Trophoblast cell (in vitro differentiated cells and primary cell): Measurements from ENCODE around the gene YOD1.

Source experiments
- DNase-seq, 2 donors: peaks; one replicate each; pipeline ENCODE4 v3.0.0-alpha.2; 2016
- H2AFZ ChIP-seq: 2 replicates; pipeline ENCODE4 v1.6.1; 2013; ENCODE audit warnings: low read length, moderate library complexity, mild to moderate bottlenecking; ENCODE audit not compliant: insufficient read depth, poor library complexity
- H2AK5ac ChIP-seq: 2 replicates; pipeline ENCODE4 v1.6.1; 2013; ENCODE audit warnings: mild to moderate bottlenecking, low read length
- H2BK120ac ChIP-seq: 2 replicates; pipeline ENCODE4 v1.6.1; 2013; ENCODE audit warnings: low read length, mild to moderate bottlenecking, moderate library complexity; ENCODE audit not compliant: insufficient read depth, poor library complexity
- H2BK12ac ChIP-seq: 2 replicates; pipeline ENCODE4 v1.6.1; 2013; ENCODE audit warnings: mild to moderate bottlenecking, low read length, moderate library complexity
- H2BK5ac ChIP-seq: 2 replicates; pipeline ENCODE4 v1.6.1; 2013; ENCODE audit warnings: low read length, low read depth, moderate library complexity, mild to moderate bottlenecking; ENCODE audit not compliant: poor library complexity
- H3K14ac ChIP-seq: 2 replicates; pipeline ENCODE4 v1.6.1; 2013; ENCODE audit warnings: mild to moderate bottlenecking, low read length
- H3K18ac ChIP-seq: 2 replicates; pipeline ENCODE4 v1.6.1; 2013; ENCODE audit warnings: mild to moderate bottlenecking, low read length
- H3K23ac ChIP-seq: 2 replicates; pipeline ENCODE4 v1.6.1; 2013; ENCODE audit warnings: low read length
- H3K27ac ChIP-seq: 2 replicates; pipeline ENCODE4 v1.5.1; 2013; ENCODE audit warnings: low read depth, mild to moderate bottlenecking, inconsistent platforms, low read length, moderate library complexity
- H3K27me3 ChIP-seq: 2 replicates; pipeline ENCODE4 v1.6.1; 2013; ENCODE audit warnings: inconsistent platforms, mild to moderate bottlenecking, low read length, moderate library complexity; ENCODE audit not compliant: insufficient read depth
- H3K36me3 ChIP-seq, 2 experiments: 1 replicate in 1 of 2; 2 replicates in 1 of 2; pipeline ENCODE4 v1.6.1; 2013; ENCODE audit warnings: low read length in 2 of 2, mild to moderate bottlenecking in 2 of 2, moderate library complexity in 1 of 2; ENCODE audit not compliant: insufficient read depth in 2 of 2, control insufficient read depth in 1 of 2
- H3K4ac ChIP-seq: 2 replicates; pipeline ENCODE4 v1.6.1; 2013; ENCODE audit warnings: low read depth, mild to moderate bottlenecking, low read length, moderate library complexity
- H3K4me1 ChIP-seq, 2 experiments: 1 replicate in 1 of 2; 2 replicates in 1 of 2; pipeline ENCODE4 v1.6.1; 2013; ENCODE audit warnings: low read length in 2 of 2, mild to moderate bottlenecking in 2 of 2, moderate library complexity in 1 of 2; ENCODE audit not compliant: insufficient read depth in 2 of 2, control insufficient read depth in 1 of 2
- H3K4me2 ChIP-seq: 2 replicates; pipeline ENCODE4 v1.6.1; 2013; ENCODE audit warnings: inconsistent platforms, mild to moderate bottlenecking, low read length, moderate library complexity
- H3K4me3 ChIP-seq: 2 replicates; pipeline ENCODE4 v1.5.1; 2013; ENCODE audit warnings: mild to moderate bottlenecking, low read depth, low read length, inconsistent platforms
- H3K79me1 ChIP-seq: one replicate; pipeline ENCODE4 v1.6.1; 2013; ENCODE audit warnings: low read length
- H3K79me2 ChIP-seq: 2 replicates; pipeline ENCODE4 v1.6.1; 2013; ENCODE audit warnings: low read length, mild to moderate bottlenecking; ENCODE audit not compliant: control insufficient read depth, insufficient read depth, poor library complexity
- H3K9ac ChIP-seq: 2 replicates; pipeline ENCODE4 v1.6.1; 2013; ENCODE audit warnings: mild to moderate bottlenecking, low read length
- H3K9me3 ChIP-seq: 2 replicates; pipeline ENCODE4 v1.6.1; 2013; ENCODE audit warnings: low read depth, mild to moderate bottlenecking, control low read depth, inconsistent platforms, low read length; ENCODE audit not compliant: insufficient read depth
- H4K12ac ChIP-seq: 2 replicates; pipeline ENCODE4 v1.6.1; 2013; ENCODE audit warnings: low read depth, mild to moderate bottlenecking, low read length, moderate library complexity
- H4K8ac ChIP-seq: 2 replicates; pipeline ENCODE4 v1.6.1; 2013; ENCODE audit warnings: low read depth, mild to moderate bottlenecking, low read length, moderate library complexity
- H4K91ac ChIP-seq: one replicate; pipeline ENCODE4 v1.6.1; 2013; ENCODE audit warnings: low read depth, mild to moderate bottlenecking, low read length, moderate library complexity
- WGBS: extraction: QIAGEN DNeasy Blood & Tissue Kit; methylation state at CpG from one replicate; pipeline ENCODE4 v1.1.7; 2013; ENCODE audit warnings: missing lambda C conversion rate; ENCODE audit not compliant: insufficient read length, insufficient coverage; ENCODE audit errors: extremely low coverage; 5-methylcytosine and 5-hydroxymethylcytosine counted together

Gene YOD1

DNA sequence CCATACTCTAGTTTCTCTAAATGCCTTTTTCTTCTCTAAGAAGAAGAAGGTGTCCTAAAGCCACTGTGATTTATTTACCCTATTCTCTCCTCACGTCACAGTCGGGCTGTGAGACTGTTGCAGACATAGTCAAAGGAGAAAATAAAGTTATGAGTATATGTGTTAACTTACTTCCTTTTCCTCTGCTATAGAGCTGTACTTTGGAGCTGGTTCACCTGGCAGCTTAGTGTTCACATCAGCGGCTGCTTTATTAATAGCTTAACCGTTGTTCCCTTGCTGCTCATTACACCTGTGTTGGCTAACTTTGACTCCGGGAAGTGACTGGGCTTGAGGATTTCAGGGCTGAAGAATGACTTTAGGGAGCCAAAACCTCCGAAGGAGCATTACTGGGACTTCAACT, 5.7 kb upstream of the YOD1 start:
- no peak overlapping the region for H2BK12ac ChIP-seq
- H3K4ac ChIP-seq = no peak overlapping the region
- H3K14ac ChIP-seq = no peak overlapping the region
- H3K27me3 ChIP-seq = no peaks in the 10 kb centered on the region
- no peak overlapping the region for H2AFZ ChIP-seq
- no peak overlapping the region for H3K27ac ChIP-seq
- H3K4me2 ChIP-seq = no peak overlapping the region
- no peak overlapping the region for H3K4me3 ChIP-seq
- H3K79me2 ChIP-seq = peaks cover 4% of the 10 kb centered on the region
- H3K9me3 ChIP-seq = no peaks in the 10 kb centered on the region
- no peak overlapping the region for H3K23ac ChIP-seq
- no peak overlapping the region for H2AK5ac ChIP-seq
- H3K9ac ChIP-seq = no peak overlapping the region
- no peak overlapping the region for H4K12ac ChIP-seq
- peaks cover 8% of the 10 kb centered on the region for H3K79me1 ChIP-seq
- H2BK5ac ChIP-seq = no peak overlapping the region
- peaks cover 3 to 8% of the 10 kb centered on the region in 2 experiments for H3K4me1 ChIP-seq
- no peak overlapping the region for H2BK120ac ChIP-seq
- H4K91ac ChIP-seq = no peak overlapping the region
- no peak overlapping the region for H3K18ac ChIP-seq
- H4K8ac ChIP-seq = no peak overlapping the region
- no CpG with 5 or more reads among the region's 6 CpGs for WGBS
- peaks cover 0 to 2% of the 10 kb centered on the region in 2 experiments for H3K36me3 ChIP-seq
- no peak for DNase-seq

DNA sequence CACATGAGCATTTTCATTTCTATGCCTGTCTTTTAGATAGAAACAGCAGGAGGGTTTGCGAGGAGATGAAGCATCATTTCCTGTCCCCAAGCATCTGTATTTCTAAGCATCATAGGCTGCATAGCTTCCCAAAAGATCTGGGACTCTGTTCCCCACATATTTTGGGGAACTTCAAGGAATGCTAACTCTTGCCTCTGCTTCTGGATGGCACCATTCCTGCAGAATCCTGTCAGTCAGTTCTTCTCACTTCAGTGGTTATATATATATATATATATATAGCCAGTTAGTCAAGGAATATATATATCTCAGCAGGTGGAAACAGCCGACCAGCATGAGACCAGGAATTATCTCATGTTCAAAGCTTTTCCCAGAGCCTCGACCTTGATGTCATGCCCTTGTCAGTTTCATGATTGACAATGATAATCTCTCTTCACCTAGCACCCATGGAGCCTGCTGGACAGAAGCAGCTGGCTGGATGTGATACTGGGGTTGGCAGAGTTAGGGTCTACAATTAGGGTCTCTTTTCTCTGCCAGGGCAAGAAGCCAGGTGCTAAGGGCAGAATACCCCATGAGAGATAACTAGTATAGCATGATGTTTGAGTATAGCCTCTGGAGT, 4.5 kb upstream of the YOD1 start:
- Histone ChIP-seq H3K23ac (no peak overlapping the region), H2BK5ac (no peak overlapping the region), H3K14ac (no peak overlapping the region), H2AK5ac (no peak overlapping the region), H3K79me2 (peaks cover 6% of the 10 kb centered on the region), H3K18ac (no peak overlapping the region), H3K4me1 (peaks cover 3 to 12% of the 10 kb centered on the region in 2 experiments), H2BK120ac (no peak overlapping the region), H3K9ac (no peak overlapping the region), H3K4me2 (no peak overlapping the region), H3K27me3 (no peaks in the 10 kb centered on the region), H4K12ac (no peak overlapping the region), H4K91ac (no peak overlapping the region), H2BK12ac (no peak overlapping the region), H3K4ac (no peak overlapping the region), H3K9me3 (peaks cover 2% of the 10 kb centered on the region), H3K27ac (no peak overlapping the region), H4K8ac (no peak overlapping the region), H3K79me1 (peaks cover 16% of the 10 kb centered on the region), H2AFZ (no peak overlapping the region), H3K36me3 (peaks cover 0 to 2% of the 10 kb centered on the region in 2 experiments), H3K4me3 (no peak overlapping the region)
- WGBS = no CpG with 5 or more reads among the region's 3 CpGs
- DNase-seq = peak in 1 of 2 donors; percentile 4

- Histone ChIP-seq H3K14ac (no peak overlapping the region), H3K4ac (no peak overlapping the region), H3K4me1 (peaks cover 3 to 12% of the 10 kb centered on the region in 2 experiments), H3K4me3 (no peak overlapping the region), H3K23ac (no peak overlapping the region), H3K9me3 (peaks cover 2% of the 10 kb centered on the region), H4K8ac (no peak overlapping the region), H3K27ac (no peak overlapping the region), H3K18ac (no peak overlapping the region), H3K36me3 (peaks cover under 1 to 2% of the 10 kb centered on the region in 2 experiments), H2AFZ (no peak overlapping the region), H2BK12ac (no peak overlapping the region), H3K9ac (no peak overlapping the region), H3K79me1 (peaks cover 18% of the 10 kb centered on the region), H4K12ac (no peak overlapping the region), H2BK120ac (no peak overlapping the region), H3K79me2 (peaks cover 9% of the 10 kb centered on the region), H3K4me2 (no peak overlapping the region), H2BK5ac (no peak overlapping the region), H2AK5ac (no peak overlapping the region), H4K91ac (no peak overlapping the region), H3K27me3 (no peaks in the 10 kb centered on the region)
- WGBS = no CpG with 5 or more reads among the region's 2 CpGs
- DNase-seq = no peak
These were observed 3.5 kb upstream of the YOD1 start for GRCh38 chr1:207054491-207054890.

DNA sequence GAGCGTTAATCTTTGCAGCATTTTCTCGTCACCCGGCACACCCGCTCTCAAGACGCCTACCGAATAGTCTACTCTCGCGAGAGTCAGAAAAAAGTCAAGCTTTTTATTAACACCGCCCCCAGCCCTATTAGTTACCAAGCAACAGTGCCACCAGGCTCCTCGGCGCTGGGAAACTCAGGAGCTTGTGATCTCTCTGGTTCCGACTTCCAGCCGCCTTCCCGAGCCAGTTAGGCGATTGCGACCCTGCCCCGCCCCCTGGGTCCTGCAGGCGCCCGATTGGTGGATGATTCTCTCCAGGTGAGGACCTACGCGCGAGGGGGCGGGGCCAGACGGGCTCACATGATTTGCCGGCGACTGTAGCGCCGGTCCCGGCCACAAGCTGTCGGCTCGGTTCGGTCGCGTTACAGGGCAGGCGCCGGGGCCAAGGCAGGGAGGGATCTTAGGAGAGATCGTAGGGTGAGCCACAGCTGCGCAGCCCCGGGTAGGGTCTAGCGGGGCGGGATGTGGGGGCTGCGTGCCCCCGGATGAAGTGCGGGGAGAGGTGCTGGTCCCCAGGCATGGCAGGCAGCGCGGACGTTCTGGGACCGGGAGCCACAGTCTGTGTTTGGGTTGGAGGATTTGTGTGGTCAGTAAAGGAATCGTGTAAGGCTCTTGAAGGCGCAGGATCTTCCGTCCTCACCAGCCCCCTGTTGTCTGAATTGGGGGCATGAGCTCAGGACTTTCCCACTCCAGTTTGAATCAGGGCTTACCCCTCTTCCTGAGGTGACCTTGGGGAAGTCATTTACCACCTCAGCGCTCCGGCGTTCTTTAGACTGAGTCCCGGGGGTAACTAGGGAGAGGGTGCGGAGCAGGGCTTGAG, 2.1 kb upstream of the YOD1 start, which contains the start of gene PFKFB2:
Gene PFKFB2, plus strand, starts transcription at position 365 of the 859 bp plus-strand sequence. CDS start 1,443 bp downstream, outside the sequence.
- peak; percentile 99 for DNase-seq
- Histone ChIP-seq H2BK5ac (peak within 1 kb of the TSS; percentile 74), H3K4me1 (peaks cover 3 to 12% of the 10 kb centered on the region in 2 experiments), H3K27ac (peak within 1 kb of the TSS; percentile 78), H4K12ac (peak within 1 kb of the TSS; percentile 58), H2AK5ac (peak within 1 kb of the TSS; percentile 1), H3K36me3 (peaks cover 2 to 13% of the 10 kb centered on the region in 2 experiments), H4K91ac (peak within 1 kb of the TSS; percentile 92), H3K27me3 (no peaks in the 10 kb centered on the region), H3K23ac (no peak within 1 kb of the TSS), H3K18ac (peak within 1 kb of the TSS; percentile 93), H3K4me2 (peak within 1 kb of the TSS; percentile 91), H4K8ac (peak within 1 kb of the TSS; percentile 72), H3K4ac (peak within 1 kb of the TSS; percentile 23), H3K4me3 (peak within 1 kb of the TSS; percentile 72), H3K14ac (peak within 1 kb of the TSS; percentile 62), H2AFZ (peak within 1 kb of the TSS; percentile 67), H3K9ac (peak within 1 kb of the TSS; percentile 74), H3K79me2 (peaks cover 9% of the 10 kb centered on the region), H2BK120ac (peak within 1 kb of the TSS; percentile 82), H2BK12ac (peak within 1 kb of the TSS; percentile 38), H3K79me1 (peaks cover 18% of the 10 kb centered on the region), H3K9me3 (peaks cover 2% of the 10 kb centered on the region)
- WGBS = no CpG with 5 or more reads among the region's 56 CpGs
